PFSK-1 (cell line): Measurements from ENCODE around the gene WNT5A.

Experiments
- POLR2AphosphoS5 ChIP-seq: IDR thresholded peaks from 2 replicates; pipeline ENCODE4 v1.6.1; 2012; ENCODE audit warnings: low read depth, mild to moderate bottlenecking, control low read depth, low read length, moderate library complexity
- REST ChIP-seq, 2 experiments: IDR thresholded peaks; 2 replicates each; pipeline versions ENCODE4 v1.6.1 to v1.8.0; 2011 to 2012; ENCODE audit warnings: low read depth in 2 of 2, low read length in 2 of 2, control low read depth in 1 of 2, inconsistent platforms in 1 of 2, mild to moderate bottlenecking in 1 of 2, moderate library complexity in 1 of 2; ENCODE audit not compliant: insufficient read depth in 1 of 2
- SIN3A ChIP-seq: IDR thresholded peaks from 2 replicates; pipeline ENCODE4 v1.6.1; 2012; ENCODE audit warnings: mild to moderate bottlenecking, low read length, moderate library complexity, borderline replicate concordance; ENCODE audit not compliant: insufficient read depth
- TAF1 ChIP-seq: IDR thresholded peaks from 2 replicates; pipeline ENCODE4 v1.6.1; 2012; ENCODE audit warnings: low read length, control low read depth, borderline replicate concordance; ENCODE audit not compliant: insufficient read depth

- TF ChIP-seq POLR2AphosphoS5: no peak
- TF ChIP-seq TAF1: no peak
- TF ChIP-seq SIN3A: no peak
- TF ChIP-seq REST (IDR thresholded peaks at IDR 0.05; ENCODE audit: insufficient read depth in 1 of 2, low read depth in 2 of 2, low read length in 2 of 2): no peak
These were observed 4.5 kb downstream of the WNT5A start for GRCh38 chr3:55482496-55483195.
